BLaER1 treated with 17β-estradiol and CSF1 and Interleukin-3, amounts not matched to agents 10 nM and 100 nM (cell line): ENCODE results near the gene AAMP.
A peak's percentile ranks its signal among the peaks of the same experiment; 100 is the strongest.
"Not testable (repeated sequence)": the region's sequence is repeated elsewhere in the genome, so short reads cannot be mapped to it uniquely, and the experiment has no call there.

ENCODE experiments used
- H3K27ac ChIP-seq, 11 experiments: shearing (Covaris generic); formaldehyde crosslinking; 2 replicates each; pipeline ENCODE4 v1.8.1; 2022
- H3K27me3 ChIP-seq, 11 experiments: shearing (Covaris generic); formaldehyde crosslinking; 2 replicates each; pipeline ENCODE4 v1.8.1; 2022
- H3K36me3 ChIP-seq, 11 experiments: shearing (Covaris generic); formaldehyde crosslinking; 2 replicates each; pipeline ENCODE4 v1.8.1; 2022
- H3K4me1 ChIP-seq, 10 experiments: shearing (Covaris generic); formaldehyde crosslinking; 2 replicates each; pipeline ENCODE4 v1.8.1; 2022
- H3K4me2 ChIP-seq, 11 experiments: shearing (Covaris generic); formaldehyde crosslinking; 2 replicates each; pipeline ENCODE4 v1.8.1; 2022
- H3K4me3 ChIP-seq, 10 experiments: shearing (Covaris generic); formaldehyde crosslinking; 2 replicates each; pipeline ENCODE4 v1.8.1; 2022
- H3K9ac ChIP-seq, 11 experiments: shearing (Covaris generic); formaldehyde crosslinking; 2 replicates each; pipeline ENCODE4 v1.8.1; 2022
- H3K9me3 ChIP-seq, 11 experiments: shearing (Covaris generic); formaldehyde crosslinking; replicated peaks in 1 of 11; 2 replicates each; pipeline ENCODE4 v1.8.1; 2022
- H4K20me1 ChIP-seq, 11 experiments: shearing (Covaris generic); formaldehyde crosslinking; 2 replicates each; pipeline ENCODE4 v1.8.1; 2022
- Cebpa-rat ChIP-seq, 11 experiments: shearing (Covaris generic); IDR thresholded peaks; 2 replicates each; pipeline ENCODE4 v1.8.1; 2022

Gene AAMP

GRCh38 chr2:218269900-218270720 is at the start of gene AAMP, which contains the start of gene PNKD:
Gene AAMP (minus strand): TSS chr2:218270137. CDS start chr2:218270086, 51 bp downstream.
Gene PNKD (plus strand): TSS chr2:218270519. CDS start chr2:218270536, 17 bp downstream.
- H3K4me3 ChIP-seq: peak within 1 kb of the TSS; percentile 76 to 95 (median 92)
- no peaks in the 10 kb centered on the region for H3K27me3 ChIP-seq
- peaks cover 37 to 77% (median 52%) of the 10 kb centered on the region in 10 experiments for H3K4me1 ChIP-seq
- H3K4me2 ChIP-seq: peak within 1 kb of the TSS; percentile 90 to 100 (median 98)
- no peak for TF ChIP-seq Cebpa-rat (IDR thresholded peaks at IDR 0.05)
- H3K36me3 ChIP-seq: peaks cover 43 to 66% (median 49%) of the 10 kb centered on the region in 11 experiments
- H4K20me1 ChIP-seq: peaks cover 13 to 66% (median 41%) of the 10 kb centered on the region in 11 experiments; a peak in 17 of 22 replicates
- H3K9ac ChIP-seq: peak within 1 kb of the TSS; percentile 82 to 97 (median 89)
- H3K9me3 ChIP-seq: no peaks in the 10 kb centered on the region
- H3K27ac ChIP-seq: peak within 1 kb of the TSS; percentile 54 to 92 (median 83)

GRCh38 chr2:218318241-218318640 is 48.3 kb upstream of the AAMP start:
- H3K27ac ChIP-seq: no peak overlapping the region
- TF ChIP-seq Cebpa-rat (IDR thresholded peaks at IDR 0.05): no peak
- H3K9ac ChIP-seq: no peak overlapping the region
- H3K4me1 ChIP-seq: peaks cover 31 to 66% (median 50%) of the 10 kb centered on the region in 10 experiments
- no peaks in the 10 kb centered on the region for H3K27me3 ChIP-seq
- H3K4me2 ChIP-seq: peak overlapping the region in 5 of 11 experiments; percentile 44 to 75 (median 67); a peak in 7 of 22 replicates
- H3K9me3 ChIP-seq: no peaks in the 10 kb centered on the region
- H4K20me1 ChIP-seq: no peaks in the 10 kb centered on the region
- H3K36me3 ChIP-seq: no peaks in the 10 kb centered on the region
- no peak overlapping the region for H3K4me3 ChIP-seq

- peaks cover 30 to 64% (median 48%) of the 10 kb centered on the region in 10 experiments for H3K4me1 ChIP-seq
- no peak overlapping the region for H3K9ac ChIP-seq
- H3K4me3 ChIP-seq: no peak overlapping the region
- H3K36me3 ChIP-seq: no peaks in the 10 kb centered on the region
- H4K20me1 ChIP-seq: no peaks in the 10 kb centered on the region
- no peaks in the 10 kb centered on the region for H3K9me3 ChIP-seq
- no peak for TF ChIP-seq Cebpa-rat (IDR thresholded peaks at IDR 0.05)
- no peaks in the 10 kb centered on the region for H3K27me3 ChIP-seq
- H3K27ac ChIP-seq: 0 out of 22 replicates have a peak overlapping the region, but pooled peaks of 1 of the 11 experiments have one; percentile 61
- peak overlapping the region in 6 of 11 experiments; percentile 2 to 75 (median 66); a peak in 7 of 22 replicates for H3K4me2 ChIP-seq
Observed at GRCh38 chr2:218317835-218318234, 47.9 kb upstream of the AAMP start.

GRCh38 chr2:218317303-218317630 is 47.3 kb upstream of the AAMP start:
- TF ChIP-seq Cebpa-rat (IDR thresholded peaks at IDR 0.05): no peak
- H3K9me3 ChIP-seq: no peaks in the 10 kb centered on the region
- H3K4me2 ChIP-seq: peak overlapping the region in 9 of 11 experiments; percentile 40 to 75 (median 47); a peak in 14 of 22 replicates
- H3K9ac ChIP-seq: no peak overlapping the region
- no peaks in the 10 kb centered on the region for H3K36me3 ChIP-seq
- H3K27me3 ChIP-seq: no peaks in the 10 kb centered on the region
- H3K4me3 ChIP-seq: no peak overlapping the region
- H3K27ac ChIP-seq: peak overlapping the region in 4 of 11 experiments; percentile 10 to 64 (median 52); a peak in 4 of 22 replicates
- no peaks in the 10 kb centered on the region for H4K20me1 ChIP-seq
- H3K4me1 ChIP-seq: peaks cover 24 to 58% (median 42%) of the 10 kb centered on the region in 10 experiments

GRCh38 chr2:218315397-218315796 is 45.5 kb upstream of the AAMP start:
- 0 out of 22 replicates have a peak overlapping the region, but pooled peaks of 1 of the 11 experiments have one; percentile 69 for H3K4me2 ChIP-seq
- no peak overlapping the region for H3K4me3 ChIP-seq
- H3K9me3 ChIP-seq: no peaks in the 10 kb centered on the region
- no peaks in the 10 kb centered on the region for H3K27me3 ChIP-seq
- no peaks in the 10 kb centered on the region for H3K36me3 ChIP-seq
- H3K27ac ChIP-seq: no peak overlapping the region
- H3K4me1 ChIP-seq: peaks cover 8 to 39% (median 23%) of the 10 kb centered on the region in 10 experiments; a peak in 19 of 20 replicates
- TF ChIP-seq Cebpa-rat (IDR thresholded peaks at IDR 0.05): no peak
- H3K9ac ChIP-seq: no peak overlapping the region
- H4K20me1 ChIP-seq: no peaks in the 10 kb centered on the region

- H3K9ac ChIP-seq, H3K27ac ChIP-seq, H3K4me3 ChIP-seq, H3K27me3 ChIP-seq, H3K4me2 ChIP-seq, H3K9me3 ChIP-seq, H3K36me3 ChIP-seq, H4K20me1 ChIP-seq: not testable (repeated sequence)
- H3K4me1 ChIP-seq: peaks cover 7 to 33% (median 20%) of the 10 kb centered on the region in 10 experiments; a peak in 18 of 20 replicates
Observed at GRCh38 chr2:218314764-218315163, 44.8 kb upstream of the AAMP start.

GRCh38 chr2:218313356-218313755 is 43.4 kb upstream of the AAMP start:
- Histone ChIP-seq H3K4me1 (peaks cover 13 to 40% (median 27%) of the 10 kb centered on the region in 10 experiments; a peak in 19 of 20 replicates), H3K9ac (no peak overlapping the region), H3K27ac (no peak overlapping the region), H3K27me3 (no peaks in the 10 kb centered on the region), H3K36me3 (no peaks in the 10 kb centered on the region), H4K20me1 (no peaks in the 10 kb centered on the region), H3K4me3 (no peak overlapping the region), H3K9me3 (no peaks in the 10 kb centered on the region), H3K4me2 (no peak overlapping the region)
- no peak for TF ChIP-seq Cebpa-rat (IDR thresholded peaks at IDR 0.05)

GRCh38 chr2:218312267-218312756 is 42.4 kb upstream of the AAMP start:
- H3K9ac ChIP-seq: no peak overlapping the region
- no peak for TF ChIP-seq Cebpa-rat (IDR thresholded peaks at IDR 0.05)
- H3K4me3 ChIP-seq: no peak overlapping the region
- H3K36me3 ChIP-seq: no peaks in the 10 kb centered on the region
- no peak overlapping the region for H3K4me2 ChIP-seq
- H3K27ac ChIP-seq: no peak overlapping the region
- no peaks in the 10 kb centered on the region for H3K27me3 ChIP-seq
- no peaks in the 10 kb centered on the region for H3K9me3 ChIP-seq
- no peaks in the 10 kb centered on the region for H4K20me1 ChIP-seq
- H3K4me1 ChIP-seq: peaks cover 13 to 39% (median 28%) of the 10 kb centered on the region in 10 experiments

GRCh38 chr2:218311541-218312266 is 41.8 kb upstream of the AAMP start:
- peaks cover 9 to 33% (median 23%) of the 10 kb centered on the region in 10 experiments for H3K4me1 ChIP-seq
- H3K9me3 ChIP-seq, H4K20me1 ChIP-seq, H3K36me3 ChIP-seq, H3K4me3 ChIP-seq, H3K9ac ChIP-seq, H3K4me2 ChIP-seq, H3K27me3 ChIP-seq, H3K27ac ChIP-seq: not testable (repeated sequence)
